ENCODE data around the gene RRP12.

RRP12 gene

GRCh38 chr10:97383159-97383558 is 18.0 kb downstream of the RRP12 start:
- no peak overlapping the region for H3K4me2 ChIP-seq (ENCODE audit: low read depth, low read length, poor library complexity, severe bottlenecking)
- H3K4me3 ChIP-seq (ENCODE audit: low read length, poor library complexity, severe bottlenecking) = no peak overlapping the region
- H2AFZ ChIP-seq (ENCODE audit: low read length) = no peak overlapping the region
- H3K4me1 ChIP-seq (ENCODE audit: insufficient read depth, low read length, poor library complexity, severe bottlenecking) = no peaks in the 10 kb centered on the region
- no peaks in the 10 kb centered on the region for H3K9me3 ChIP-seq (ENCODE audit: insufficient read depth, low read depth, low read length)
- H3F3A ChIP-seq (ENCODE audit: low read depth) = no peaks in the 10 kb centered on the region
- H3K9ac ChIP-seq (ENCODE audit: low read depth, low read length, poor library complexity, severe bottlenecking) = no peak overlapping the region
- no peaks in the 10 kb centered on the region for H3K79me2 ChIP-seq (ENCODE audit: insufficient read depth, low read length)
- H3K9me2 ChIP-seq (replicated peaks; ENCODE audit: low read depth, low read length) = no peaks in the 10 kb centered on the region
- H4K20me1 ChIP-seq (ENCODE audit: insufficient read depth, low read length, poor library complexity, severe bottlenecking) = no peaks in the 10 kb centered on the region
- H3K36me3 ChIP-seq (ENCODE audit: insufficient read depth, low read length) = no peaks in the 10 kb centered on the region
- TF ChIP-seq CTCF (conservative IDR thresholded peaks at IDR 0.05; ENCODE audit: low read length) = no peak
- no peak for TF ChIP-seq EZH2phosphoT487 (IDR thresholded peaks at IDR 0.05; ENCODE audit: borderline replicate concordance)
- H3K27me3 ChIP-seq (ENCODE audit: insufficient read depth, low read length, poor library complexity, severe bottlenecking) = no peaks in the 10 kb centered on the region

GRCh38 chr10:97381626-97382025 is 19.5 kb downstream of the RRP12 start:
- H3K9me2 ChIP-seq (replicated peaks; ENCODE audit: low read depth, low read length) = no peaks in the 10 kb centered on the region
- no peak overlapping the region for H3K4me2 ChIP-seq (ENCODE audit: low read depth, low read length, poor library complexity, severe bottlenecking)
- TF ChIP-seq EZH2phosphoT487 (IDR thresholded peaks at IDR 0.05; ENCODE audit: borderline replicate concordance) (no peak), CTCF (conservative IDR thresholded peaks at IDR 0.05; ENCODE audit: low read length) (no peak)
- H3K27me3 ChIP-seq (ENCODE audit: insufficient read depth, low read length, poor library complexity, severe bottlenecking) = no peaks in the 10 kb centered on the region
- no peak overlapping the region for H2AFZ ChIP-seq (ENCODE audit: low read length)
- no peaks in the 10 kb centered on the region for H3K4me1 ChIP-seq (ENCODE audit: insufficient read depth, low read length, poor library complexity, severe bottlenecking)
- no peaks in the 10 kb centered on the region for H3K36me3 ChIP-seq (ENCODE audit: insufficient read depth, low read length)
- no peaks in the 10 kb centered on the region for H3F3A ChIP-seq (ENCODE audit: low read depth)
- H4K20me1 ChIP-seq (ENCODE audit: insufficient read depth, low read length, poor library complexity, severe bottlenecking) = no peaks in the 10 kb centered on the region
- H3K9me3 ChIP-seq (ENCODE audit: insufficient read depth, low read depth, low read length) = no peaks in the 10 kb centered on the region
- no peak overlapping the region for H3K4me3 ChIP-seq (ENCODE audit: low read length, poor library complexity, severe bottlenecking)
- no peaks in the 10 kb centered on the region for H3K79me2 ChIP-seq (ENCODE audit: insufficient read depth, low read length)
- H3K9ac ChIP-seq (ENCODE audit: low read depth, low read length, poor library complexity, severe bottlenecking) = no peak overlapping the region

GRCh38 chr10:97380516-97380915 is 20.6 kb downstream of the RRP12 start:
- TF ChIP-seq EZH2phosphoT487 (IDR thresholded peaks at IDR 0.05; ENCODE audit: borderline replicate concordance) = no peak
- TF ChIP-seq CTCF (conservative IDR thresholded peaks at IDR 0.05; ENCODE audit: low read length) = no peak
- H3K4me3 ChIP-seq (ENCODE audit: low read length, poor library complexity, severe bottlenecking) = no peak overlapping the region
- no peak overlapping the region for H3K9ac ChIP-seq (ENCODE audit: low read depth, low read length, poor library complexity, severe bottlenecking)
- no peak overlapping the region for H2AFZ ChIP-seq (ENCODE audit: low read length)
- H3K4me1 ChIP-seq (ENCODE audit: insufficient read depth, low read length, poor library complexity, severe bottlenecking) = no peaks in the 10 kb centered on the region
- H3K4me2 ChIP-seq (ENCODE audit: low read depth, low read length, poor library complexity, severe bottlenecking) = no peak overlapping the region
- no peaks in the 10 kb centered on the region for H4K20me1 ChIP-seq (ENCODE audit: insufficient read depth, low read length, poor library complexity, severe bottlenecking)
- no peaks in the 10 kb centered on the region for H3K27me3 ChIP-seq (ENCODE audit: insufficient read depth, low read length, poor library complexity, severe bottlenecking)
- no peaks in the 10 kb centered on the region for H3F3A ChIP-seq (ENCODE audit: low read depth)
- no peaks in the 10 kb centered on the region for H3K36me3 ChIP-seq (ENCODE audit: insufficient read depth, low read length)
- no peaks in the 10 kb centered on the region for H3K9me3 ChIP-seq (ENCODE audit: insufficient read depth, low read depth, low read length)
- H3K9me2 ChIP-seq (replicated peaks; ENCODE audit: low read depth, low read length) = no peaks in the 10 kb centered on the region
- no peaks in the 10 kb centered on the region for H3K79me2 ChIP-seq (ENCODE audit: insufficient read depth, low read length)
